GM12865 (cell line): Measurements from ENCODE around the gene CAMK2B.

Experiments
- DNase-seq: peaks from one replicate; pipeline ENCODE4 v3.0.0; 2010; ENCODE audit warnings: low read depth
- H3K4me3 ChIP-seq: 2 replicates; pipeline ENCODE4 v1.5.1; 2011; ENCODE audit warnings: mild to moderate bottlenecking, low read depth, low read length, control low read depth
- TF ChIP-seq, protein P1 (sequence below): IDR thresholded peaks from 2 replicates; pipeline ENCODE4 v1.5.1; 2011; ENCODE audit warnings: low read length, control low read depth, low read depth, inconsistent platforms; ENCODE audit not compliant: insufficient read depth; ENCODE audit errors: missing control alignments

The CAMK2B gene

DNA sequence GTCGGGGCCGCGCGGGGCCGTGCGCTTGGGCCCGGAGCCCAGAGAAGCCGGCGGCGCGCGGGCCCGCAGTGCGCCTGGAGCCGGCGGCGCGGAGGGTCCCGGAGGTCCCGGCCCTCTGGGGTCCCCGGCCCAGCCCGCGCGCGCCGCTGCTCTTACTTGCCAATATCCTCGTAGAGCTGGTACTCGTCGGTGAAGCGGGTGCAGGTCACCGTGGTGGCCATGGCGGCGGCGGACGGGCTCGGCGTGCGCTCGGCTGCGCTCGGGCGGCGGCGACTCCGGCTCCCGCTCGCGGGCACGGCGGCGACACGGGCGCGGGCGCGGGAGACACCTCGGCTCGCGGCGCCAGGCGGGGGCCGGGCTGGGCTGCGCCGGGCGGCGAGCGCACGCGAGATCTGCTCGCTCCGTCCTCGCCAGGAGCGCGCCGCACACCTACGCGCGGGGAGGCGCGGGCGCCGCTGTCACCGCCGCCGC lies at the start of gene CAMK2B:
TSS of gene CAMK2B (minus strand) at position 394 of the 471 bp plus-strand sequence. CDS start at position 221, 173 bp downstream.
- no peak for DNase-seq

DNA sequence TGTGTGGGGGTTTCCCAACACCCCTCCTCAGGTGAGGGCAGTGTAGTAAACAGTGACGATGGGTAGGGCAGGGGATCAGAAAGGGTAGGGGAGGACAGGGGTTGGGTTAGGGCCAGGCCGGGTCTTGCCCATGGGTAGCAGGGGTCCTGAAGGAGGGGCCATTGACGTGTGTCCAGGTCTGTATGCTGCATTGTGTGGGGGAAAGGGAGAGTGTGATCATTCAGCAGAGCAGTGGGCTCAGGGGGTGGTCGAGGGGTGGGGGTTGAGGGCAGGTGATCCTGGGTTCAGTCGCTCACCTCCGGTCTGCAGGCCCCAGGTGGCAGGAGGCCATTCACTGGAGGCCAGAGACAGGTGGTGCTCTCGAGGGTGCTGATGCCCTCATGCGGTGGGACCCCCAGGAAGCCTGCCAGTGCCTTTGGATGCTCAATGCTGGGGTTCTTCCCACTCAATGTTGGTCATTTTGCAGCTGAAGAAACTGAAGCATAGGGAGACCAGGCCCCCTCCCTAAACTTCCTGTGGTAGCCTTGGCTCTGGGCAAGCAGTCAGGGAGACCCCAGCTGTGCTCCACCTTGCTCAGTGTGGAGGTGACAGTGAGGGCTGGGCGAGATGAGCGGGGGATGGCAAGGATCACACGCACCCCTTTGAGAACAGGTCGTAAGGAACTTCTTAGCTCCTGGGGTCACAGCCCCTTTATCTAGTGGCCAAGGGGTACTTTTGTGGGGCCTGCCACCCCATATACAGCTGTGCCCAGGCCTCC lies 48.8 kb upstream of the CAMK2B start:
- no peak overlapping the region for H3K4me3 ChIP-seq
- TF ChIP-seq, protein P1, sequence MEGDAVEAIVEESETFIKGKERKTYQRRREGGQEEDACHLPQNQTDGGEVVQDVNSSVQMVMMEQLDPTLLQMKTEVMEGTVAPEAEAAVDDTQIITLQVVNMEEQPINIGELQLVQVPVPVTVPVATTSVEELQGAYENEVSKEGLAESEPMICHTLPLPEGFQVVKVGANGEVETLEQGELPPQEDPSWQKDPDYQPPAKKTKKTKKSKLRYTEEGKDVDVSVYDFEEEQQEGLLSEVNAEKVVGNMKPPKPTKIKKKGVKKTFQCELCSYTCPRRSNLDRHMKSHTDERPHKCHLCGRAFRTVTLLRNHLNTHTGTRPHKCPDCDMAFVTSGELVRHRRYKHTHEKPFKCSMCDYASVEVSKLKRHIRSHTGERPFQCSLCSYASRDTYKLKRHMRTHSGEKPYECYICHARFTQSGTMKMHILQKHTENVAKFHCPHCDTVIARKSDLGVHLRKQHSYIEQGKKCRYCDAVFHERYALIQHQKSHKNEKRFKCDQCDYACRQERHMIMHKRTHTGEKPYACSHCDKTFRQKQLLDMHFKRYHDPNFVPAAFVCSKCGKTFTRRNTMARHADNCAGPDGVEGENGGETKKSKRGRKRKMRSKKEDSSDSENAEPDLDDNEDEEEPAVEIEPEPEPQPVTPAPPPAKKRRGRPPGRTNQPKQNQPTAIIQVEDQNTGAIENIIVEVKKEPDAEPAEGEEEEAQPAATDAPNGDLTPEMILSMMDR, result no peak
- DNase-seq, result no peak

More for the DNA sequence above, at the start of gene CAMK2B:
- TF ChIP-seq, protein P1, result no peak
- no peak within 1 kb of the TSS for H3K4me3 ChIP-seq

DNA sequence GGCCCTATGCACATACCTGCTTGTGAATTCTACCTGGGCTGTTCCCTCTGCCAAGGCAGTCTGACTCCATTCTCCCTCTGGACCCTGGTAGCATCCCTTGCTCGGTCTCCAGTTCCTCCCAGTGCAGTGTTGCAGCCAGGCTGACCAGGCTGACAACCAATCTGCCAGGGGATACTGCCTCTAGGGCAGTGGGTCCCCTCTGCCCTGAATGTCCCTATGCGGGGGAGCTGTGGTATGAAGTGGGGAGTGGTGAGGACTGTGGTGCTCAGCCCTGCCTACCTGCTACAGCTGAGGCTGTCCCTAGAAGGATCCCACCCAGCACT lies 48.0 kb upstream of the CAMK2B start:
- no peak overlapping the region for H3K4me3 ChIP-seq
- DNase-seq, result no peak
- TF ChIP-seq, protein P1, result no peak

DNA sequence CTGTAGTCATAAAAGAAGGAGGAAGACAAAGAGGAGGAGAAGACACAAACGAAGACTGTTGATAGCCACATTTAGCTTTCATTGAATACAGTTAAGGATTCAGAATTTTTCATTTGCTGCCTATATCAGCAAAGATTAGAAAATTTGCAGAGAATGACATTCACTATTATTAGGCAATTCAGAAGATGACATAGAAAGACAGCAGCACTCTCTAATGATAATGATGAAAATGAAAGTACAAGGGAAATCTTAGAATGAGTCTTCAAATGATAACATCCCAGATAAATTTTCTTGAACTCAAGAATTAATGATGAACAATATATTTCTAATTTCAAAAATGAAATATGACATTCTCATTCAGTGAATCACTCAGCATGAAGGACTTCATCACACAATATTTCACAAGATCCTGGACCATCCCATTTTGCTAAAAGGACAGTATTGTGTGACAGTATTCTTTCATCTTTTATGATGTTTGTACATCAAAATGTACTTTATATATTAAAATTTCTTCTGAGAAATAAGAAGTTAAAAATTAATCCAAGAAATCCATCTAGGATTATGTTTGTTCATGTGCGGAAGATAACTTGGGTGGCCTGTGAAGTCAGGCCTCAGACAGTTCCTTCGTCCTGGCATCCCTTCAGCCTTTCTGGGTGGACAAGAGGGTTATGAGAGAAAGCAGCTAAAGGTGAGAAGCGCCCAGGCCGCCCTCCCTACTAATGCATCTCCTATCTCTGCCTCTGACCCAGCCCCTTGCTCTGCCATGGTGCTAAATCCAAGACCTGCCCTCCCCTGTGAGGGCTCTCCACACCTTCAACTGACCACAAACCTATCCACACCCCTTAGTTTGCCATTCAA lies 47.4 kb upstream of the CAMK2B start:
- TF ChIP-seq, protein P1, result no peak
- DNase-seq, result no peak
- no peak overlapping the region for H3K4me3 ChIP-seq

DNA sequence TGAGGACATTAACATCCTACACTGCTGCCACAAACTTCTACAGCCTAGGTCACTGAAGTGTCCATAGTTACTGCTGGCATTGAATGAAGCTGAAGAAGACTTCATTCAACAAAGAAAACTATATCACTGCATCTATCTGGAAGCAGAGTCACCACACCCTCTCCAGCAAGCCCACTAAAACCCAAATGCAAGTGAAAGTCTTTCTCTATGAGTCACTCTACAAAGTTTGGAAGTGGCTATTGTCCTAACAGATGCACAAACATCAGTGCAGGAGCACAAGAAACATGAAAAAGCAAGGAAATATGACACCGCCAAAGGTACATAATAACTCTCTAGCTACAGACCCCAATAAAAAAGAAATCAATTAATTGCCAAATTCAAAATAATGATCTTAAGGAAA lies 43.5 kb upstream of the CAMK2B start:
- TF ChIP-seq, protein P1, result no peak
- H3K4me3 ChIP-seq, result no peak overlapping the region
- DNase-seq, result no peak

DNA sequence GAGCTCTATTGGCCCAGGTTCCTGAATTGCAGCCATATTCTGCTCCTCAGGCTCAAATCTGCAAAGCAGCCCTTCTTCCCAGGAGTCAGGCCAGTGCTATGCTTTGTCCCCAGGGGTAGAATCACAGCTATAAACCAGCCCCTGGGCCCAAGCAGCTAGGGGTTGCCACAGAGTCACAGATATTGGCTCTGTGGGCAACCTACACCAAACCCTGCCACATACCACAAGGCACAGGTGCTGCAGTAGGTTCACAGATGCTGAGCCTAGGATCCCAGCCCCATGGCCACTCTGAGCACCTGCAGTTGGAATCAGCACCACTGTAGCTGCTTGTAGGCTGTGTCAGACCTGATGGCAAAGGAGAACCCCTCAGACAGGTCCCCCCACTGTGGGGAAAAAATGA lies 43.1 kb upstream of the CAMK2B start:
- TF ChIP-seq, protein P1, result no peak

More for the DNA sequence above, 43.1 kb upstream of the CAMK2B start:
- H3K4me3 ChIP-seq, result no peak overlapping the region
- no peak for DNase-seq
